Hepatocyte (in vitro differentiated cells): ENCODE measurements around the gene BACH2.

Experiments
- CTCF ChIP-seq: fragments of 200-600 bp; sonication (generic); IDR thresholded peaks from 2 replicates; pipeline ENCODE4 v1.5.1; 2016; ENCODE audit warnings: antibody characterized with exemption, mild to moderate bottlenecking; ENCODE audit not compliant: poor library complexity
- EZH2 ChIP-seq: fragments of 200-600 bp; sonication (generic); IDR thresholded peaks from 2 replicates; pipeline ENCODE4 v1.6.1; 2016; ENCODE audit warnings: antibody characterized with exemption, mild to moderate bottlenecking, borderline replicate concordance
- EZH2phosphoT487 ChIP-seq: fragments of 200-600 bp; sonication (generic); IDR thresholded peaks from one replicate; pipeline ENCODE4 v1.6.1; 2018; ENCODE audit warnings: antibody characterized with exemption, mild to moderate bottlenecking, low read depth, moderate library complexity; ENCODE audit not compliant: unreplicated experiment, severe bottlenecking

DNA sequence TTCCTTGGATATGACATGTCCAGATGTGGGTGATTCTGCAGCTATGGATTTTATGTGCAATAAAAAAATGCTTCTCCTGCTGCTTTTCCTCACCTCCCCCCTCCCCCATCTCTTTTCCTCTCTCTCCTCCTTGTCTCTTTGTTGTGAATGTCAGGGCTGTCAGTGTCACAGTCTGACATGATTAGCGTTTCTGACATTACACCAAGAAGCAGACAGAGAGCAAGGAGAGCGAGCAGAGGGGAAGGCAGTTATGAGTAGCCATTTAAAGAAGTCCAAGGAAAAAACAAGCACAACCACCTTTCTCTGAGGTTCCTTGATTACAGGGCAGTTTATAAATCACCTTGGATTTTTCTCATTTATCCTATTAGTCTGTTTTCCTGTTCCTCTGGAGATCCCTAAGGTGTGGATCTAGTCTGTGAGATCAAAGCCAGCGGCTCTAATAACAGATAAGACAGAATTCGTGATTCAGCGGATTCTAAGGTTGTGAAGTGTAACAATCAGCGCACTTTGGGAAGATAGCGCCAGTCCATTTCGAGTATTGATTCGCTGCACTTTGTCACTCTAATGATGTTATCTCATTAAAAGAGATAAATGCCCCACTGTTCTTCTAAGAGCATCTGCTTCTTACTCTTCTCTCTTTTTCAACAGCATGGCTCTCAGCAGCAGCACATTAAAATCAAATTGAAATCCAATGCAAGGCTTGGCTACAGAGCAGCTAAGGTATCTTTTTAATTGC, 101.4 kb downstream of the BACH2 start:
- TF ChIP-seq CTCF (no peak), EZH2 (no peak), EZH2phosphoT487 (no peak)
